ENCODE data around the gene EEPD1.

DNA sequence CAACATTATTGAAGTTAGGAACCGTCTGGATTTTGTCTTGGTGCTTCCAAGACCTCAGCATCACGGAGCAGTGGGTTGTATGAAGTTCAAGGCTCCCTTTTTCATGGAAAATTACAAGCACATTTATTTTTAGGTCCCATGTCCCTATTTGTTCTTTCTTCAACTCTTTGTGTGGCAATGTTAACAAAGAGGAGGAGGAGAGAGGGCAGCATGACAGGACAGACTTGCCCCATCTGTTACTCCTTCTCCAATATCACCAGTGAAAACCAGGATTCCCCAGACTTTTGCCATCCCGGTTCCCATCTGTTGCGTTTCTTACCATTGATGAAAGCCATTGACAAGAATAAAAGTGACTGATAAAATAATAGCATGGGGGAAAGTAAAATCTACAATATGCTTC lies 28.6 kb downstream of the EEPD1 start:
- TF ChIP-seq, protein P1, sequence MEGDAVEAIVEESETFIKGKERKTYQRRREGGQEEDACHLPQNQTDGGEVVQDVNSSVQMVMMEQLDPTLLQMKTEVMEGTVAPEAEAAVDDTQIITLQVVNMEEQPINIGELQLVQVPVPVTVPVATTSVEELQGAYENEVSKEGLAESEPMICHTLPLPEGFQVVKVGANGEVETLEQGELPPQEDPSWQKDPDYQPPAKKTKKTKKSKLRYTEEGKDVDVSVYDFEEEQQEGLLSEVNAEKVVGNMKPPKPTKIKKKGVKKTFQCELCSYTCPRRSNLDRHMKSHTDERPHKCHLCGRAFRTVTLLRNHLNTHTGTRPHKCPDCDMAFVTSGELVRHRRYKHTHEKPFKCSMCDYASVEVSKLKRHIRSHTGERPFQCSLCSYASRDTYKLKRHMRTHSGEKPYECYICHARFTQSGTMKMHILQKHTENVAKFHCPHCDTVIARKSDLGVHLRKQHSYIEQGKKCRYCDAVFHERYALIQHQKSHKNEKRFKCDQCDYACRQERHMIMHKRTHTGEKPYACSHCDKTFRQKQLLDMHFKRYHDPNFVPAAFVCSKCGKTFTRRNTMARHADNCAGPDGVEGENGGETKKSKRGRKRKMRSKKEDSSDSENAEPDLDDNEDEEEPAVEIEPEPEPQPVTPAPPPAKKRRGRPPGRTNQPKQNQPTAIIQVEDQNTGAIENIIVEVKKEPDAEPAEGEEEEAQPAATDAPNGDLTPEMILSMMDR (IDR thresholded peaks at IDR 0.05; ENCODE audit: low read depth, low read length, missing input control) = no peak
- TF ChIP-seq, protein P2, sequence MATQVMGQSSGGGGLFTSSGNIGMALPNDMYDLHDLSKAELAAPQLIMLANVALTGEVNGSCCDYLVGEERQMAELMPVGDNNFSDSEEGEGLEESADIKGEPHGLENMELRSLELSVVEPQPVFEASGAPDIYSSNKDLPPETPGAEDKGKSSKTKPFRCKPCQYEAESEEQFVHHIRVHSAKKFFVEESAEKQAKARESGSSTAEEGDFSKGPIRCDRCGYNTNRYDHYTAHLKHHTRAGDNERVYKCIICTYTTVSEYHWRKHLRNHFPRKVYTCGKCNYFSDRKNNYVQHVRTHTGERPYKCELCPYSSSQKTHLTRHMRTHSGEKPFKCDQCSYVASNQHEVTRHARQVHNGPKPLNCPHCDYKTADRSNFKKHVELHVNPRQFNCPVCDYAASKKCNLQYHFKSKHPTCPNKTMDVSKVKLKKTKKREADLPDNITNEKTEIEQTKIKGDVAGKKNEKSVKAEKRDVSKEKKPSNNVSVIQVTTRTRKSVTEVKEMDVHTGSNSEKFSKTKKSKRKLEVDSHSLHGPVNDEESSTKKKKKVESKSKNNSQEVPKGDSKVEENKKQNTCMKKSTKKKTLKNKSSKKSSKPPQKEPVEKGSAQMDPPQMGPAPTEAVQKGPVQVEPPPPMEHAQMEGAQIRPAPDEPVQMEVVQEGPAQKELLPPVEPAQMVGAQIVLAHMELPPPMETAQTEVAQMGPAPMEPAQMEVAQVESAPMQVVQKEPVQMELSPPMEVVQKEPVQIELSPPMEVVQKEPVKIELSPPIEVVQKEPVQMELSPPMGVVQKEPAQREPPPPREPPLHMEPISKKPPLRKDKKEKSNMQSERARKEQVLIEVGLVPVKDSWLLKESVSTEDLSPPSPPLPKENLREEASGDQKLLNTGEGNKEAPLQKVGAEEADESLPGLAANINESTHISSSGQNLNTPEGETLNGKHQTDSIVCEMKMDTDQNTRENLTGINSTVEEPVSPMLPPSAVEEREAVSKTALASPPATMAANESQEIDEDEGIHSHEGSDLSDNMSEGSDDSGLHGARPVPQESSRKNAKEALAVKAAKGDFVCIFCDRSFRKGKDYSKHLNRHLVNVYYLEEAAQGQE (IDR thresholded peaks at IDR 0.05) = no peak
- no peak for TF ChIP-seq GABPA (IDR thresholded peaks at IDR 0.05 in 1 of 2, conservative IDR thresholded peaks at IDR 0.05 in 1 of 2)
- TF ChIP-seq, protein P3, sequence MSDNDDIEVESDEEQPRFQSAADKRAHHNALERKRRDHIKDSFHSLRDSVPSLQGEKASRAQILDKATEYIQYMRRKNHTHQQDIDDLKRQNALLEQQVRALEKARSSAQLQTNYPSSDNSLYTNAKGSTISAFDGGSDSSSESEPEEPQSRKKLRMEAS (IDR thresholded peaks at IDR 0.05) = no peak
- TF ChIP-seq, protein P4, sequence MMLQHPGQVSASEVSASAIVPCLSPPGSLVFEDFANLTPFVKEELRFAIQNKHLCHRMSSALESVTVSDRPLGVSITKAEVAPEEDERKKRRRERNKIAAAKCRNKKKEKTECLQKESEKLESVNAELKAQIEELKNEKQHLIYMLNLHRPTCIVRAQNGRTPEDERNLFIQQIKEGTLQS (IDR thresholded peaks at IDR 0.05) = no peak

All from liver (tissue), 3 donors.